Neural crest cell (in vitro differentiated cells): ENCODE measurements around the gene KBTBD13. TPM values are rescaled to one million over a fixed set of nuclear protein-coding genes. Genes with fewer than 3 reads are reported as not detected.

Experiments used
- DNase-seq: peaks from one replicate; pipeline ENCODE4 v3.0.0; 2021; ENCODE audit warnings: low read depth, mixed read lengths, low spot score
- H3K27ac Mint-ChIP-seq: one replicate; pipeline ENCODE4 v1.8.0; 2021; ENCODE audit warnings: mild to moderate bottlenecking, mixed read lengths; ENCODE audit not compliant: unreplicated experiment
- H3K27me3 Mint-ChIP-seq: 2 replicates; pipeline ENCODE4 v1.8.0; 2021; ENCODE audit warnings: low read depth, mild to moderate bottlenecking, mixed read lengths
- H3K36me3 Mint-ChIP-seq: 2 replicates; pipeline ENCODE4 v1.8.0; 2021; ENCODE audit warnings: low read depth, mild to moderate bottlenecking, mixed read lengths
- H3K4me1 Mint-ChIP-seq: 2 replicates; pipeline ENCODE4 v1.8.0; 2021; ENCODE audit warnings: mixed read lengths
- H3K4me3 Mint-ChIP-seq: one replicate; pipeline ENCODE4 v1.8.0; 2021; ENCODE audit warnings: mild to moderate bottlenecking, mixed read lengths
- H3K9me3 Mint-ChIP-seq: 2 replicates; pipeline ENCODE4 v1.8.0; 2021; ENCODE audit warnings: mixed read lengths
- total RNA-seq: library from RNA; stranded (reverse); gene quantifications from 2 replicates; pipeline ENCODE4 v1.2.1, GENCODE V29; 2021
- TF ChIP-seq, protein P1 (sequence below): fragments of 200-600 bp; sonication (generic); conservative IDR thresholded peaks from 2 replicates; pipeline ENCODE4 v1.5.0; 2021; ENCODE audit warnings: antibody characterized with exemption, mild to moderate bottlenecking

Gene KBTBD13
- total RNA-seq, 1 donor from 2014 or later, result not detected

DNA sequence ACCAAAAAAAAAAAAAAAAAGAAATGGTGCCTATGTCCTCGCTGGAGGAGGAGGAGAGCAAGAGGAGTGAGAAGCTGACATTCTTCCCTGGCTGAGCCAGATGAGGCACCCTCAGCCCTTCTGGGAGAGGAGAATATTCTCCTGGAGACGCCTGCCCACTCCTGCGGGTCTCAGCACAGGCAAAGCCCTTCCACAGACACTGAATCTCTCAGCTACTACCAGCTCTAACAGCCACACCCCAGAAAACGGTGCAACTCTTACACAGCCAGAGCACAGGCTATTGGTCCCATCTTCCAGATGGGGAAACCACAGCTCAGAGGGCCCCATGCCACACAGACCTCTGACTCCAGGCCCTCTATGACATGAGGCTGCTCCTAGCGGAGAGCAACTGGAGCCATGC lies 14.5 kb upstream of the KBTBD13 start:
- no peak for DNase-seq
- Mint-ChIP-seq H3K9me3 (no peaks in the 10 kb centered on the region), H3K4me1 (peaks cover 27% of the 10 kb centered on the region), H3K36me3 (no peaks in the 10 kb centered on the region), H3K4me3 (no peak overlapping the region), H3K27ac (no peak overlapping the region), H3K27me3 (peaks cover 19% of the 10 kb centered on the region)
- TF ChIP-seq, protein P1, sequence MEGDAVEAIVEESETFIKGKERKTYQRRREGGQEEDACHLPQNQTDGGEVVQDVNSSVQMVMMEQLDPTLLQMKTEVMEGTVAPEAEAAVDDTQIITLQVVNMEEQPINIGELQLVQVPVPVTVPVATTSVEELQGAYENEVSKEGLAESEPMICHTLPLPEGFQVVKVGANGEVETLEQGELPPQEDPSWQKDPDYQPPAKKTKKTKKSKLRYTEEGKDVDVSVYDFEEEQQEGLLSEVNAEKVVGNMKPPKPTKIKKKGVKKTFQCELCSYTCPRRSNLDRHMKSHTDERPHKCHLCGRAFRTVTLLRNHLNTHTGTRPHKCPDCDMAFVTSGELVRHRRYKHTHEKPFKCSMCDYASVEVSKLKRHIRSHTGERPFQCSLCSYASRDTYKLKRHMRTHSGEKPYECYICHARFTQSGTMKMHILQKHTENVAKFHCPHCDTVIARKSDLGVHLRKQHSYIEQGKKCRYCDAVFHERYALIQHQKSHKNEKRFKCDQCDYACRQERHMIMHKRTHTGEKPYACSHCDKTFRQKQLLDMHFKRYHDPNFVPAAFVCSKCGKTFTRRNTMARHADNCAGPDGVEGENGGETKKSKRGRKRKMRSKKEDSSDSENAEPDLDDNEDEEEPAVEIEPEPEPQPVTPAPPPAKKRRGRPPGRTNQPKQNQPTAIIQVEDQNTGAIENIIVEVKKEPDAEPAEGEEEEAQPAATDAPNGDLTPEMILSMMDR, result no peak

DNA sequence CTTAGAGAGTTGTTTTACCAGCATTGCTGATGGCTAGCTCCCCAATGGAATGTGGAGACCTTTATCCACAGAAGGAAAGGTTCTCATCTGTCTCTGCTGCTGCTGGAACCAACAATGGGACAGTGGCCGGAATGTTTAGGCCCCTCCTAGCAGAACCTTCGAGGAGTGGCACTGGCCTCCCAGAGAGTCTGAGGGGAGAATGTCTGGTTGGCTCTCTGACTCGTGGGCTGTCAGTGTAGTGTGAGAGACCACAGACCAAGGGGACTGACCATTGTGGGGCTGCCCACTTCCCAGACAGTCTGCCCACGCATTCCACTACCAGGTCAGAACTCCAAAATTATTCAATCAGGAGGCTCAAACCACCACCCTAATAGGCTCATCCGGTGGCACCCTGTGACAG lies 13.8 kb upstream of the KBTBD13 start:
- no peaks in the 10 kb centered on the region for H3K36me3 Mint-ChIP-seq
- TF ChIP-seq, protein P1, result no peak
- H3K4me1 Mint-ChIP-seq, result peaks cover 25% of the 10 kb centered on the region
- no peak for DNase-seq
- no peaks in the 10 kb centered on the region for H3K9me3 Mint-ChIP-seq
- H3K27ac Mint-ChIP-seq, result no peak overlapping the region
- peaks cover 23% of the 10 kb centered on the region for H3K27me3 Mint-ChIP-seq
- no peak overlapping the region for H3K4me3 Mint-ChIP-seq

DNA sequence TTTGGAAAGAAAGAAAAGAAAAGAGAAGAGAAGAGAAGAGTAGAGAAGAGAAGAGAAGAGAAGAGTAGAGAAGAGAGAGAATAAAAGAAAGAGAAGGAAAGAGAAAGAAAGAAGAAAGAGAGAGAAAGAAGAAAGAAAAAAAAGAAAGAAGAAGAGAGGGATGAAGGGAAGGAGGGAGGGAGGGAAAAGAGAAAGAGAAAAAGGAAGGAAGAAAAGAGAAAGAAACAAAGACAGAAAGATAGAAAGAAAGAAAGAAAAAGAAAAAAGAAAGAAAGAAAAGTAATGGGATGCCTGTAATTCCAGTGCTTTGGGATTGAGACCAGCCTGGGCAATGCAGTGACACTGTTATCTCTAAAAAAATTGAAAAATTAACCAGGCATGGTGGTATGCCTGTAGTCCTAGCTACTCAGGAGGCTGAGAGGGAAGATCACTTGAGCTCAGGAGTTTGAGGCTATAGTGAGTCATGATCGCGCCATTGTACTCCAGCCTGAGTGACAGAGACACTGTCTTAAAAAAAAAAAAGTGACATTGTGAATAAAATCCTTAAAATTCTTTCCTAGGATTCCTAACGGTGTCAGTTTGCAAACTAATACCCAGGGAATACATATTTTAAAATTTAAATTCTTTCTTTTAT lies 10.4 kb upstream of the KBTBD13 start:
- TF ChIP-seq, protein P1, result no peak
- no peaks in the 10 kb centered on the region for H3K36me3 Mint-ChIP-seq
- H3K4me3 Mint-ChIP-seq, result peak overlapping the region; percentile 80
- H3K9me3 Mint-ChIP-seq, result no peaks in the 10 kb centered on the region
- DNase-seq, result no peak
- H3K27ac Mint-ChIP-seq, result no peak overlapping the region
- peaks cover 23% of the 10 kb centered on the region for H3K4me1 Mint-ChIP-seq
- peaks cover 35% of the 10 kb centered on the region for H3K27me3 Mint-ChIP-seq

- Mint-ChIP-seq H3K4me3 (peak overlapping the region; percentile 80), H3K4me1 (peaks cover 23% of the 10 kb centered on the region), H3K9me3 (no peaks in the 10 kb centered on the region), H3K36me3 (no peaks in the 10 kb centered on the region), H3K27ac (peak overlapping the region; percentile 57), H3K27me3 (peaks cover 35% of the 10 kb centered on the region)
- DNase-seq, result no peak
- TF ChIP-seq, protein P1, result no peak
These were observed 9.8 kb upstream of the KBTBD13 start for GRCh38 chr15:65066635-65067316.

- Mint-ChIP-seq H3K4me1 (peaks cover 27% of the 10 kb centered on the region), H3K4me3 (peak overlapping the region; percentile 80), H3K27me3 (peaks cover 35% of the 10 kb centered on the region), H3K27ac (peak overlapping the region; percentile 57), H3K9me3 (no peaks in the 10 kb centered on the region), H3K36me3 (no peaks in the 10 kb centered on the region)
- DNase-seq, result no peak
- TF ChIP-seq, protein P1, result no peak
These were observed 9.3 kb upstream of the KBTBD13 start for GRCh38 chr15:65067317-65067644.
